ENCODE data around the gene RTL10.

The RTL10 gene

DNA sequence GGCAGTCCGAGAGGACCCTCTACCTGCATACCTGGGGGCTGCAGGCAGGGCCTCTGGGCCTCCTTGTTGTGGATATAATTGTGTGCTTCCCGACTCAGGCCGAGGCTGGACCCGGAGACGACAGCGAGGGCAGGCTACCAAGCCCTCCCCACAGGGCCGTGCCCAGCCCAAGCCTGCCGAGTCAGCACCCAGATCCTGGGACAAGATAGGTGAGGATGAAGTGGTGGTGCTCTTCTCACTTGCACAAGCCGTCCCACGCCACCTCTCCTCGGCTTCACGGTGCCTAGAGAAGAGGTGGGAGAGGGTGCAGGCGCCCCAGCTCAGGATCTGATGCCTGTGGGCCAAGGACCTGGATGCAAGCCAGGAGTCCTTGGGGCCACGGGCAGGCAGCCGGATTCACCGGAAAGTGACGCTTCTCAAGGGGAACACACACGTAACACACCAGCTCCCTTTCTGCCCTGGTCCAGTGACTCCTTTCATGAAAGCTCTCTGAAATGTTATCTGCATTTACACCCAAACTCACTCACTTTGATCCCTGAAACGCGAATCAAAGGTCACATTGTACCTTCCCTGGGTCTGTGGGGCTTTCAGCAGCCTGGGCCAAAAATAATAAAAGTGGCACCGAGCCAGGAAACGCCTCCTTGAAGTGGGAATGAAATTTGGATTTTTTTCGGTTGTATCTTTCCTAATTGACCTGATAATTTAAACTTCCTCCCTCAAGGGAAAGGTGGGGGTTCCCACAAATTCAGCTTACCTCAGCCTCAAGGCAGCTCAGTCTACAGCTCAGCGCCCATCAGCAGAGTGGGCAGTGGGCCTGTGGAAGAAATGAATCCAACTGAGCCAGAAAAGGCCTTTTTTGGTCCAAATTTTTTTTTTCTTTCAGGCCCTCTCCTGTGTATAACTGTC, 1.1 kb upstream of the RTL10 start:
- peaks cover 6 to 7% of the 10 kb centered on the region in 2 donors for H3K36me3 ChIP-seq (ENCODE audit: control insufficient read depth in 2 of 2, insufficient read depth in 2 of 2, low read length in 2 of 2)
- H3K4me3 ChIP-seq (ENCODE audit: low read length in 2 of 2): peak overlapping the region; percentile 80 to 97
- H3K27me3 ChIP-seq (ENCODE audit: control insufficient read depth in 1 of 2, insufficient read depth in 2 of 2, low read length in 2 of 2): no peaks in the 10 kb centered on the region

GRCh38 chr22:19853879-19854777, 546 bp downstream of the RTL10 start:
- Histone ChIP-seq H3K4me1 (ENCODE audit: control insufficient read depth, insufficient read depth, low read length) (peaks cover 33% of the 10 kb centered on the region), H3K4me3 (ENCODE audit: low read length in 2 of 2) (peak overlapping the region; percentile 79 to 97), H3K27ac (ENCODE audit: low read length) (peak overlapping the region; percentile 76), H3K36me3 (ENCODE audit: control insufficient read depth in 2 of 2, insufficient read depth in 2 of 2, low read length in 2 of 2) (peaks cover 12 to 14% of the 10 kb centered on the region in 2 donors), H3K9ac (ENCODE audit: low read length in 2 of 2) (peak overlapping the region; percentile 68 to 93), H3K9me3 (ENCODE audit: control insufficient read depth in 2 of 2, low read length in 2 of 2) (no peaks in the 10 kb centered on the region), H3K27me3 (ENCODE audit: control insufficient read depth in 1 of 2, insufficient read depth in 2 of 2, low read length in 2 of 2) (no peaks in the 10 kb centered on the region)

More for the DNA sequence above, 1.1 kb upstream of the RTL10 start:
- peak overlapping the region; percentile 90 for H3K27ac ChIP-seq (ENCODE audit: low read length)
- peaks cover 33% of the 10 kb centered on the region for H3K4me1 ChIP-seq (ENCODE audit: control insufficient read depth, insufficient read depth, low read length)
- peak overlapping the region; percentile 82 to 85 for H3K9ac ChIP-seq (ENCODE audit: low read length in 2 of 2)
- no peaks in the 10 kb centered on the region for H3K9me3 ChIP-seq (ENCODE audit: control insufficient read depth in 2 of 2, low read length in 2 of 2)

DNA sequence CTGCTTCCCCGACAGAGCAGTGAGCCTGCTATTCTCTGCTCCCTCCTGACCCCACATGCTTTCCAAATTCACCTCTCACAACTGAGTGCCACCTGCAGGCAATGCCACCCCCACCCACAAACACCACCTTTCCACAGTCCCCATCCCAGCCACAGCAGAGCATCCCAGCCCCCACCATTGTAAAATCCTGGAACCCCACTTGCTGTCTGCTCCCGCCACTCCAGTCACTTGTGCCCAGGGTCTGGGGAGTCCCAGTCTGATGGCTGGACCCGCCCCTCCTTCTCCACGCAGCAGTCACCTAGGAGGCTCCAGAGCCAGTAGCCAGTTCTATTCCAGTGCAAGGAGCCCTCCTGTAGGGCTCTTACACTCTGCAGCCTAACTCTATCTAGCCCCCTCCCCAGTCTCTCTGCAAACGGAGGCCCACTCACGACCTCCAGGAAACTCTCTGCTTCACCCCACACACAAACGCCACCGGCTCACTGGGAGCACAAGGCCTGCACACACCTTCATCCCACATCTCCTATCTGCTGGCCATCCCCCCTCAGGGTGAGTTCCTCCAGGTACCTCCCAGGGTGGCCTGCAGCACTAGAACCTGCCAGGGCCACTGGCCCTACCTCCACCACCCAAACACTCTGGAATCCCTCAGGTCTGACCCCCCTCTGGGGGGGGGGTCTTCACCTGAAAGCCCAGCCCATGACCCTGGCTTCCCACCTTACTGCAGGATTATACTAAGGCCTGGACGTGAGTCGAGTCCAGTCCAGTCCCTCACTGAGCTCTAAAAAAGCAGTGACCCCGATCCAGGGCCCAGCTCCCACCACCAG, 1.4 kb downstream of the RTL10 start:
- Histone ChIP-seq H3K27ac (ENCODE audit: low read length) (peak overlapping the region; percentile 76), H3K27me3 (ENCODE audit: control insufficient read depth in 1 of 2, insufficient read depth in 2 of 2, low read length in 2 of 2) (no peaks in the 10 kb centered on the region), H3K9me3 (ENCODE audit: control insufficient read depth in 2 of 2, low read length in 2 of 2) (no peaks in the 10 kb centered on the region), H3K36me3 (ENCODE audit: control insufficient read depth in 2 of 2, insufficient read depth in 2 of 2, low read length in 2 of 2) (peaks cover 12 to 14% of the 10 kb centered on the region in 2 donors), H3K4me1 (ENCODE audit: control insufficient read depth, insufficient read depth, low read length) (peaks cover 33% of the 10 kb centered on the region), H3K9ac (ENCODE audit: low read length in 2 of 2) (peak overlapping the region; percentile 68 to 93), H3K4me3 (ENCODE audit: low read length in 2 of 2) (peak overlapping the region; percentile 79 to 97)

DNA sequence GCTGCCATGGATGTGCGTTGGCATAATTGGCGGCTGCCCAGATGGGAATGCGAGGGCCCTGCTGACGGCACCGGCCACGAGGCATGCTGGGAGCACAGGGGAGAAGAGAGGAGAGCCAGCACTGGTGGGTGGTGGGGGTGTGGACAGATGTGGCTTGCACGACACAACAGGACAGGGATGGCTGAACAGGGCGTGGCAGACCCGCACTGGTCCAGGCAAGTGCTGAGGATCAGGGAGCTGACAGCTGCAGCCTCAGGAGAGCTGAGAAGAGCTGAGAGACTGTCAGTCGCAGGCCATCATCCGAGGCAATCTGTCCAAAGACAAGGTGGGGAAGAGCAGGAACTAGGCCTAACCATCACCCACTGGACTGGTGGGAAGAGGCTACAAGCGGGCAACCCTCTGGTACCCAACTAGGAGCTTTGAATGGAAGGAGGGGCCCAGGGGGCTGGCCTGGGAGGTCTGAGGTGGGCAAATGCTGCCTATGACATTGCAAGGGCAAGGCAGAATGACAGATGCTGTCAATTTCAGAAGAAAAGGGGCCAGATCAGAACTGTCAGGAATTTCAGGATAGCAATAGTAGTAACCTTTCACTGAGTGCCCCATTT, 2.4 kb downstream of the RTL10 start:
- Histone ChIP-seq H3K4me1 (ENCODE audit: control insufficient read depth, insufficient read depth, low read length) (peaks cover 33% of the 10 kb centered on the region), H3K27me3 (ENCODE audit: control insufficient read depth in 1 of 2, insufficient read depth in 2 of 2, low read length in 2 of 2) (no peaks in the 10 kb centered on the region), H3K27ac (ENCODE audit: low read length) (no peak overlapping the region), H3K36me3 (ENCODE audit: control insufficient read depth in 2 of 2, insufficient read depth in 2 of 2, low read length in 2 of 2) (peaks cover 12 to 14% of the 10 kb centered on the region in 2 donors), H3K9me3 (ENCODE audit: control insufficient read depth in 2 of 2, low read length in 2 of 2) (no peaks in the 10 kb centered on the region), H3K9ac (ENCODE audit: low read length in 2 of 2) (peak overlapping the region in 1 of 2 donors; percentile 68), H3K4me3 (ENCODE audit: low read length in 2 of 2) (no peak overlapping the region)

DNA sequence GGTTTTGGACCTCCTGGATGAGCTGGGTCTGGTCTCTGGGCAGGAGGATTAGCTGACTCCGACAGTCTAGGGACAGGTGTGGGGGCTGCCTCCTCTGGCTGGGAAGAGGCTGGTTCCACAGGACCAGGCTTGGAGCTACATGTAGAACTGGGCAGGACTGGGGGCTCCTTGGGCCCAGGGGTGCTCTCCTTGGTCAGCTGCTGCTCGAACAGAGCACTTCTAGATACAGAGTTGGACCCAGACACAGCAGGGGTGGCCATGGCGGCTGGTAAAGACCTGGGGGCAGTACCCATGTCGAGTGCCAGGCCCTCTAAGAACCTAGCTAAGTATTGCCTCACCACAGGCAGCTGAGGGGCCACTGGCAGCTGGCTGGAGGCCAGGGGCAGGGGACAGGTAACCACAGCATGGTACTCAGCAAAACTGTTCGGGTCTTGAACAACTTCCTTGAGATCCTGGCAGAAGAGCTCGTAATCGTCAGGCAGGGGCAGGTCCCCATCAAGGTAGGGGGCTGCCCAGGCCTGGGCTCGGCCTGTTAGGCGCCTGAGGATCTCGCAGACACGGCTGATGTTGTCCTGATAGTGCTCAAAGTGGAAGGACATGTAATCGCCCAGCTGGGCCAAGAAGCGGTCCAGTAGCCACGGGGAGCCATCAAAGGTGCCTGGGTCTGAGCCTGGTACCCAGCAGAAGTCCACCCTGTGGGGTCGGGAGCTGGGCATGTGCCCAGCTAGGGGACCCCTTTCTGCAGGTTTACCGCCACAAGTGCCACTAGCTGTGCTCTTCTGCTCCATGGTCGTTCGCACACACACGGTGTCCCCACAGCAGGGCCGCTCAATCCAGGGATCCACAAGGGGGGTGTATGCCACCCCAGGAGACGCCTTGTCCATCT, 3.1 kb downstream of the RTL10 start:
- H3K27ac ChIP-seq (ENCODE audit: low read length): no peak overlapping the region
- no peak overlapping the region for H3K4me3 ChIP-seq (ENCODE audit: low read length in 2 of 2)
- H3K9ac ChIP-seq (ENCODE audit: low read length in 2 of 2): no peak overlapping the region
- H3K9me3 ChIP-seq (ENCODE audit: control insufficient read depth in 2 of 2, low read length in 2 of 2): no peaks in the 10 kb centered on the region
- H3K36me3 ChIP-seq (ENCODE audit: control insufficient read depth in 2 of 2, insufficient read depth in 2 of 2, low read length in 2 of 2): peaks cover 12 to 17% of the 10 kb centered on the region in 2 donors
- H3K4me1 ChIP-seq (ENCODE audit: control insufficient read depth, insufficient read depth, low read length): peaks cover 33% of the 10 kb centered on the region
- H3K27me3 ChIP-seq (ENCODE audit: control insufficient read depth in 1 of 2, insufficient read depth in 2 of 2, low read length in 2 of 2): no peaks in the 10 kb centered on the region

DNA sequence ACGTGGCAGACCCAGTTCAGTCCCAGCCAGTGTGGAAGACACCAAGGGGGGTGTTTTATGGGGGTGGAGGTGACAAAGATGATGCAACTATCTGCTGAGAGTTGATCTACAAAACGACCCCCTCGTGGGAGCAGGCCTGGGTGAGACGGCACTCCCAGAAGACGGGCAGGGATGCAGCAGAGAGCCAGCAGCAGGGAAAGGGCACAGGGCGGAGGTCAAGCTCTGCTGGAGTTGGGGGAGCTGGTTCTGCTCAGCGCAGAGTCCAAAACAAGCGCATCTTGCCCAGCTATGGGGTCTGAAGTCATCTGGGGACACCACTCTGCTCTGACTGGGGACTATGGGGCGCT, 3.9 kb downstream of the RTL10 start:
- H3K4me3 ChIP-seq (ENCODE audit: low read length in 2 of 2): no peak overlapping the region
- peaks cover 26% of the 10 kb centered on the region for H3K4me1 ChIP-seq (ENCODE audit: control insufficient read depth, insufficient read depth, low read length)
- no peaks in the 10 kb centered on the region for H3K9me3 ChIP-seq (ENCODE audit: control insufficient read depth in 2 of 2, low read length in 2 of 2)
- no peak overlapping the region for H3K27ac ChIP-seq (ENCODE audit: low read length)
- H3K9ac ChIP-seq (ENCODE audit: low read length in 2 of 2): no peak overlapping the region
- no peaks in the 10 kb centered on the region for H3K27me3 ChIP-seq (ENCODE audit: control insufficient read depth in 1 of 2, insufficient read depth in 2 of 2, low read length in 2 of 2)
- peaks cover 12 to 17% of the 10 kb centered on the region in 2 donors for H3K36me3 ChIP-seq (ENCODE audit: control insufficient read depth in 2 of 2, insufficient read depth in 2 of 2, low read length in 2 of 2)

- Histone ChIP-seq H3K27me3 (ENCODE audit: control insufficient read depth in 1 of 2, insufficient read depth in 2 of 2, low read length in 2 of 2) (no peaks in the 10 kb centered on the region), H3K36me3 (ENCODE audit: control insufficient read depth in 2 of 2, insufficient read depth in 2 of 2, low read length in 2 of 2) (peaks cover 12 to 17% of the 10 kb centered on the region in 2 donors), H3K4me3 (ENCODE audit: low read length in 2 of 2) (no peak overlapping the region), H3K4me1 (ENCODE audit: control insufficient read depth, insufficient read depth, low read length) (peaks cover 23% of the 10 kb centered on the region), H3K9me3 (ENCODE audit: control insufficient read depth in 2 of 2, low read length in 2 of 2) (no peaks in the 10 kb centered on the region), H3K9ac (ENCODE audit: low read length in 2 of 2) (no peak overlapping the region), H3K27ac (ENCODE audit: low read length) (no peak overlapping the region)
Measured at GRCh38 chr22:19849835-19850762, 4.6 kb downstream of the RTL10 start.

- Histone ChIP-seq H3K27me3 (ENCODE audit: control insufficient read depth in 1 of 2, insufficient read depth in 2 of 2, low read length in 2 of 2) (no peaks in the 10 kb centered on the region), H3K9me3 (ENCODE audit: control insufficient read depth in 2 of 2, low read length in 2 of 2) (no peaks in the 10 kb centered on the region), H3K4me3 (ENCODE audit: low read length in 2 of 2) (no peak overlapping the region), H3K27ac (ENCODE audit: low read length) (no peak overlapping the region), H3K36me3 (ENCODE audit: control insufficient read depth in 2 of 2, insufficient read depth in 2 of 2, low read length in 2 of 2) (peaks cover 12 to 17% of the 10 kb centered on the region in 2 donors), H3K4me1 (ENCODE audit: control insufficient read depth, insufficient read depth, low read length) (peaks cover 22% of the 10 kb centered on the region), H3K9ac (ENCODE audit: low read length in 2 of 2) (no peak overlapping the region)
Measured at GRCh38 chr22:19848298-19849224, 6.1 kb downstream of the RTL10 start.

All from stomach smooth muscle (tissue), 2 donors.